Fibroblast of lung (primary cell): ENCODE measurements around the gene ITGAL. TPM values are rescaled to one million over a fixed set of nuclear protein-coding genes. Genes with fewer than 3 reads are reported as not detected.

ENCODE experiments used
- DNase-seq, 2 donors: peaks; one replicate each; pipeline versions ENCODE4 v3.0.0 to v3.0.0-alpha.2; 2010; ENCODE audit warnings: low read depth in 2 of 2
- H2AFZ ChIP-seq: 2 replicates; pipeline ENCODE4 v1.5.1; 2012; ENCODE audit warnings: low read length, control low read depth, inconsistent platforms
- H3K27ac ChIP-seq: 2 replicates; pipeline ENCODE4 v1.5.1; 2011; ENCODE audit warnings: low read length, control low read depth; ENCODE audit not compliant: insufficient read depth
- H3K27me3 ChIP-seq: 2 replicates; pipeline ENCODE4 v1.5.1; 2011; ENCODE audit warnings: mild to moderate bottlenecking, low read length; ENCODE audit not compliant: control insufficient read depth, insufficient read depth
- H3K36me3 ChIP-seq: 2 replicates; pipeline ENCODE4 v1.5.1; 2011; ENCODE audit warnings: low read length; ENCODE audit not compliant: control insufficient read depth, insufficient read depth
- H3K4me1 ChIP-seq: 2 replicates; pipeline ENCODE4 v1.5.1; 2011; ENCODE audit warnings: low read length; ENCODE audit not compliant: control insufficient read depth, insufficient read depth; ENCODE audit errors: extremely low read depth
- H3K4me2 ChIP-seq: 2 replicates; pipeline ENCODE4 v1.5.1; 2011; ENCODE audit warnings: low read length, control low read depth; ENCODE audit not compliant: insufficient read depth; ENCODE audit errors: extremely low read depth
- H3K4me3 ChIP-seq, 4 experiments: fragments of 200-600 bp in 1 of 4; sonication (generic) in 1 of 4; replicated peaks in 1 of 4; 2 replicates each; pipeline ENCODE4 v1.5.1; 2011 to 2016; ENCODE audit warnings: low read length in 4 of 4, low read depth in 3 of 4, mild to moderate bottlenecking in 3 of 4, control low read depth in 2 of 4, inconsistent platforms in 1 of 4, mixed read lengths in 1 of 4; ENCODE audit not compliant: insufficient read depth in 1 of 4; ENCODE audit errors: control extremely low read depth in 1 of 4
- H3K79me2 ChIP-seq: 2 replicates; pipeline ENCODE4 v1.5.1; 2012; ENCODE audit warnings: mild to moderate bottlenecking, low read length, inconsistent platforms; ENCODE audit not compliant: control insufficient read depth, insufficient read depth
- H3K9ac ChIP-seq: 2 replicates; pipeline ENCODE4 v1.5.1; 2011; ENCODE audit warnings: mild to moderate bottlenecking, low read length, control low read depth; ENCODE audit not compliant: insufficient read depth
- H3K9me3 ChIP-seq: 2 replicates; pipeline ENCODE4 v1.5.1; 2012; ENCODE audit warnings: low read depth, low read length; ENCODE audit not compliant: control insufficient read depth, insufficient read depth
- H4K20me1 ChIP-seq: 2 replicates; pipeline ENCODE4 v1.5.1; 2011; ENCODE audit warnings: low read length; ENCODE audit not compliant: control insufficient read depth, insufficient read depth; ENCODE audit errors: extremely low read depth
- CTCF ChIP-seq, 2 donors: IDR thresholded peaks in 1 of 2; conservative IDR thresholded peaks in 1 of 2; 1 replicate in 1 of 2; 2 replicates in 1 of 2; pipeline ENCODE4 v1.5.1; 2011 to 2012; ENCODE audit warnings: low read length in 2 of 2, control low read depth in 1 of 2, inconsistent platforms in 1 of 2, low read depth in 1 of 2, mild to moderate bottlenecking in 1 of 2
- EZH2 ChIP-seq: IDR thresholded peaks from 2 replicates; pipeline ENCODE4 v1.5.1; 2012; ENCODE audit warnings: low read length, control low read depth, mild to moderate bottlenecking; ENCODE audit errors: missing control alignments
- polyA plus RNA-seq, 2 donors: library from polyadenylated mRNA; depleted of rRNA in 1 of 2; stranded (reverse) in 1 of 2; unstranded in 1 of 2; fragments of >200 nt; gene quantifications; 2 replicates each; pipeline ENCODE4 v1.2.1, GENCODE V29; 2011 to 2012; ENCODE audit warnings: missing spikeins in 1 of 2
- total RNA-seq: library from RNA; depleted of rRNA; stranded (reverse); fragments of >200 nt; gene quantifications from 2 replicates; pipeline ENCODE4 v1.2.1, GENCODE V29; 2014

ITGAL gene
- total and polyA plus RNA-seq, 2 donors (not counting 1 experiment from before 2014, with no cell fraction given): not detected

DNA sequence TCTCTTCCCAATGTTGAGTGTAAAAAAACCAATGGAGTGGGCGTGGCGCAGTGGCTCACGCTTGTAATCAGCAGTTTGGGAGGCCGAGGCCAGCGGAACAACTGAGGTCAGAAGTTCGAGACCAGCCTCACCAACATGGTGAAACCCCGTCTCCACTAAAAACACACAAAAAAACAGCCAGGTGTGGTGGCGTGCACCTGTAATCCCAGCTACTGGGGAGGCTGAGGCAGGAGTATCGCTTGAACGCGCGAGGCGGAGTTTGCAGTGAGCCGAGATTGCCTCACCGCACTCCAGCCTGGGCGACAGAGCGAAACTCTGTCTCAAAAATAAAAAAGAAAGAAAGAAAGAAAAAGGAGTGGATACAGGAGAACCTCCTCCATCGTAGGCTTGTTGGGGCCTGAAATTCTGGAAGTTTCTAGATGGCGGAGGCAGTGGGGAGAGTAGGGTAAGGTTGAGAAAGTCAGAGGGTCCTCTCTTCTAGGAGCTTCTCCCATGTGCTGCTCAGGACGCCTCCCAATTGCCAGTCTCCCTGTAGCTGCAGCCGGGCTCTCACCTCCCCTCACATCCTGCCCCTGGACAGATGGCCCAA, 86.3 kb downstream of the ITGAL start:
- DNase-seq: no peak
- H3K27me3 ChIP-seq: no peaks in the 10 kb centered on the region
- peak overlapping the region; percentile 36 for H3K9ac ChIP-seq
- peak overlapping the region; percentile 83 for H2AFZ ChIP-seq
- TF ChIP-seq EZH2 (no peak), CTCF (conservative IDR thresholded peaks at IDR 0.05 in 1 of 2, IDR thresholded peaks at IDR 0.05 in 1 of 2; ENCODE audit: low read depth in 1 of 2, low read length in 2 of 2) (no peak)
- peaks cover 10% of the 10 kb centered on the region for H3K36me3 ChIP-seq
- H3K27ac ChIP-seq: peak overlapping the region; percentile 49
- peaks cover 8% of the 10 kb centered on the region for H3K79me2 ChIP-seq
- H3K4me3 ChIP-seq: peak overlapping the region; percentile 15 to 82 (median 36)
- peak overlapping the region; percentile 75 for H3K4me2 ChIP-seq
- no peaks in the 10 kb centered on the region for H4K20me1 ChIP-seq
- no peaks in the 10 kb centered on the region for H3K4me1 ChIP-seq
- no peaks in the 10 kb centered on the region for H3K9me3 ChIP-seq

DNA sequence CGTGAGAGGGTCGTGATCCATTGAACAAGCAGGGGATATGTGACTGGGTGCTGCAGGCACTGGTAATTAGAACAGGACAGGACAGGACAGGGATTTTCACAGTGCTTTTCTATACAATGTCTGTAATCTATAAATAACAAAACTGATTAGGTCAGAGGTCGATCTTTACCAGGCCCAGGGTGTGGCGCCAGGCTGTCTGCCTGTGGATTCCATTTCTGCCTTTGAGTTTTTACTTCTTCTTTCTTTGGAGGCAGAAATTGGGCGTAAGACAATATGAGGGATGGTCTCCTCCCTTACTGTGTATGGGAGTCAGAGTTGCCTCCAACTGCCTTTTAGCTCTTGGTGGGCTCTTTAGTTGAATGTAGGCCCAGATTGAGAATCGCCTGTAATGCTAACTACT, 87.1 kb downstream of the ITGAL start:
- H3K4me3 ChIP-seq: no peak overlapping the region
- H3K9ac ChIP-seq: no peak overlapping the region
- TF ChIP-seq EZH2 (no peak), CTCF (conservative IDR thresholded peaks at IDR 0.05 in 1 of 2, IDR thresholded peaks at IDR 0.05 in 1 of 2; ENCODE audit: low read depth in 1 of 2, low read length in 2 of 2) (no peak)
- no peaks in the 10 kb centered on the region for H4K20me1 ChIP-seq
- no peak overlapping the region for H3K4me2 ChIP-seq
- H3K27me3 ChIP-seq: no peaks in the 10 kb centered on the region
- no peak overlapping the region for H3K27ac ChIP-seq
- peaks cover 9% of the 10 kb centered on the region for H3K36me3 ChIP-seq
- H3K79me2 ChIP-seq: peaks cover 8% of the 10 kb centered on the region
- H3K9me3 ChIP-seq: no peaks in the 10 kb centered on the region
- H2AFZ ChIP-seq: no peak overlapping the region
- no peak for DNase-seq
- H3K4me1 ChIP-seq: no peaks in the 10 kb centered on the region

DNA sequence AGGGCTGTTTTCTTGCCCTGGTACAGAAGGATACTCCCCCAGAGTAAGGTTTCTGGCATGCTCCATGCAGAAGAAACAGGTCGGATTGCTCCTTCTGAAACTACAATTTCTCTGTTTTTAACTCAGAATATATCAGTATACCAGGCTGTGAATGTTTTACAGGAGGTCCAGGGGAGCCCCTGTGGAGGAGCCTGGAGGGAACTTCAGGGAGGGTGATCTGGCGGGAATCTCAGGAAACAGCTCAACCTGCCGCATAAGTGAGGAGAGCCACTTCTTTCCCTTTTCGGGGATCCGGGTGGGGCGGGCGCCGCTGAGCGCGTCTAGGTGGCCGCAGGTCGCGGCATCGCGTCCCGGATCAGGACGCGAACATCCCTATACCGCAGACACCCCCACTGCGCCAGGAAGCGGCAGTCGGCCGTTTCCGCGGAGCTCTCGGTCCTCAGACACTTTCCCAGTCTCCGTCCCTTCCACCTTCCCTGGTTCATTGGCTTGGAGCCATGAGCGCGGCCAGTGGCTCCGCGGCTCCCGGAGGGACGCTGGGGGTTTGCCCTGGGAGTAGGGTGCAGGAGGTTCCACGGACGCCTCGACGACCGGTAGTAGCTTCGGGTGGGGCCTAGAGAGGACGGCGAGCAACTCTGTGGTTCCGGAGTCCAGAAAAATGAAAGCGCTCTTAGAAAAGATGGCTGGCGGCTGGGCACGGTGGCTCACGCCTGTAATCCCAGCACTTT, 88.7 kb downstream of the ITGAL start:
- no peak overlapping the region for H3K27ac ChIP-seq
- peak overlapping the region; percentile 66 for H3K4me2 ChIP-seq
- H3K36me3 ChIP-seq: no peaks in the 10 kb centered on the region
- TF ChIP-seq CTCF (conservative IDR thresholded peaks at IDR 0.05 in 1 of 2, IDR thresholded peaks at IDR 0.05 in 1 of 2; ENCODE audit: low read depth in 1 of 2, low read length in 2 of 2) (no peak), EZH2 (no peak)
- H2AFZ ChIP-seq: peak overlapping the region; percentile 81
- H3K4me3 ChIP-seq: peak overlapping the region in 2 of 4 experiments; percentile 1 to 45
- peaks cover 3% of the 10 kb centered on the region for H3K27me3 ChIP-seq
- DNase-seq: no peak
- no peaks in the 10 kb centered on the region for H3K4me1 ChIP-seq
- no peaks in the 10 kb centered on the region for H3K9me3 ChIP-seq
- H4K20me1 ChIP-seq: no peaks in the 10 kb centered on the region
- no peak overlapping the region for H3K9ac ChIP-seq
- H3K79me2 ChIP-seq: peaks cover 6% of the 10 kb centered on the region
